Pancreas (tissue), 10 donors: ENCODE measurements around the gene COG8. TPM values are rescaled to one million over a fixed set of nuclear protein-coding genes. Genes with fewer than 3 reads are reported as not detected.

Source experiments
- ATAC-seq, 4 donors: fragments of 200-7000 bp; cut with Tn5 transposase; one replicate each; pipeline versions ENCODE4 v1.8.0 to v1.9.1; 2020; ENCODE audit warnings: mild to moderate bottlenecking in 4 of 4, moderate library complexity in 4 of 4
- DNase-seq, 6 donors: peaks; one replicate each; pipeline ENCODE4 v3.0.0-alpha.2; 2020
- FAIRE-seq: peaks from 2 replicates; lab custom pipeline; 2012; peaks lifted over from hg19 to GRCh38; lab: Jason Lieb, UNC
- H3K27ac ChIP-seq, 4 donors: fragments of 200-600 bp; sonication (generic); 1 replicate in 3 of 4; 2 replicates in 1 of 4; pipeline versions ENCODE4 v1.5.0 to v1.8.0; 2020
- H3K27me3 ChIP-seq, 4 donors: fragments of 200-600 bp; one replicate each; pipeline ENCODE4 v1.8.0; 2021
- H3K36me3 ChIP-seq, 3 donors: fragments of 200-600 bp; sonication (generic) in 1 of 3; one replicate each; pipeline versions ENCODE4 v1.5.0 to v1.8.0; 2020 to 2021
- H3K4me1 ChIP-seq, 3 donors: fragments of 200-600 bp; one replicate each; pipeline ENCODE4 v1.8.0; 2021
- H3K4me3 ChIP-seq, 4 donors: fragments of 200-600 bp; sonication (generic) in 2 of 4; one replicate each; pipeline versions ENCODE4 v1.5.0 to v1.8.0; 2020 to 2021
- H3K9me3 ChIP-seq, 4 donors: fragments of 200-600 bp; one replicate each; pipeline ENCODE4 v1.8.0; 2021
- WGBS, 2 donors: extraction: QIAGEN DNeasy Blood & Tissue Kit; methylation state at CpG; one replicate each; pipeline ENCODE4 v1.1.7; 2013; 5-methylcytosine and 5-hydroxymethylcytosine counted together
- intact Hi-C, 3 donors: fragments of 100-400 bp; cut with DNase I; formaldehyde crosslinking; loops; one replicate each; pipeline versions ENCODE4 v1.11.1 to v1.14.2; 2022
- polyA plus RNA-seq, 2 donors: library from polyadenylated mRNA; stranded (reverse); fragments of 200-250 nt; gene quantifications; one replicate each; pipeline ENCODE4 v1.2.3, GENCODE V29; 2013
- total RNA-seq, 6 donors: library from RNA; stranded (reverse); fragmentation: NEBNext Ultra II Directional in 4 of 6; extraction: Animal tissue kit (Norgen Biotek cat#: 25700) in 4 of 6; gene quantifications; one replicate each; pipeline versions ENCODE4 v1.2.1 to v1.2.4, GENCODE V29; 2021 to 2023
- TF ChIP-seq, protein P1 (sequence below), 4 donors: fragments of 200-600 bp; sonication (generic) in 3 of 4; IDR thresholded peaks; one replicate each; pipeline versions ENCODE4 v1.5.0 to v1.8.0; 2021; ENCODE audit warnings: antibody characterized with exemption in 4 of 4
- donor health status: healthy with polysubstance abuse.
- donor health status: DM: no; HTN: no; CAD: no; lungs with moderate emphysema.
- donor health status: DM: no; HTN: no; CAD: no.
- donor health status: control.
- donor health status: control.
- donor health status: Bipolar disorder and iron deficiency.
- donor health status: DM: yes; HTN: yes; CAD: no.
- donor health status: DM: no; HTN: no; CAD: no.
- donor health status: DM: no; HTN: no; CAD: no.
- donor health status: DM: yes; HTN: yes; CAD: no.

The COG8 gene
- total and polyA plus RNA-seq, 8 donors: 16.2 to 29.0 (median 20.4) TPM

GRCh38 chr16:69349536-69349935 lies 10.2 kb upstream of the COG8 start:
- Histone ChIP-seq H3K36me3 (peaks cover 0 to 10% (median 0%) of the 10 kb centered on the region in 3 donors), H3K9me3 (no peaks in the 10 kb centered on the region), H3K4me1 (peaks cover 7 to 15% (median 11%) of the 10 kb centered on the region in 3 donors), H3K4me3 (peak overlapping the region in 3 of 4 donors; percentile 35 to 50 (median 50)), H3K27ac (no peak overlapping the region), H3K27me3 (no peaks in the 10 kb centered on the region)
- FAIRE-seq (no peak), DNase-seq (peak in 1 of 6 donors; percentile 27), ATAC-seq (no peak)
- TF ChIP-seq, protein P1, sequence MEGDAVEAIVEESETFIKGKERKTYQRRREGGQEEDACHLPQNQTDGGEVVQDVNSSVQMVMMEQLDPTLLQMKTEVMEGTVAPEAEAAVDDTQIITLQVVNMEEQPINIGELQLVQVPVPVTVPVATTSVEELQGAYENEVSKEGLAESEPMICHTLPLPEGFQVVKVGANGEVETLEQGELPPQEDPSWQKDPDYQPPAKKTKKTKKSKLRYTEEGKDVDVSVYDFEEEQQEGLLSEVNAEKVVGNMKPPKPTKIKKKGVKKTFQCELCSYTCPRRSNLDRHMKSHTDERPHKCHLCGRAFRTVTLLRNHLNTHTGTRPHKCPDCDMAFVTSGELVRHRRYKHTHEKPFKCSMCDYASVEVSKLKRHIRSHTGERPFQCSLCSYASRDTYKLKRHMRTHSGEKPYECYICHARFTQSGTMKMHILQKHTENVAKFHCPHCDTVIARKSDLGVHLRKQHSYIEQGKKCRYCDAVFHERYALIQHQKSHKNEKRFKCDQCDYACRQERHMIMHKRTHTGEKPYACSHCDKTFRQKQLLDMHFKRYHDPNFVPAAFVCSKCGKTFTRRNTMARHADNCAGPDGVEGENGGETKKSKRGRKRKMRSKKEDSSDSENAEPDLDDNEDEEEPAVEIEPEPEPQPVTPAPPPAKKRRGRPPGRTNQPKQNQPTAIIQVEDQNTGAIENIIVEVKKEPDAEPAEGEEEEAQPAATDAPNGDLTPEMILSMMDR (IDR thresholded peaks at IDR 0.05): no peak
- intact Hi-C loops: no loop called here
- WGBS, 2 donors: 36 to 54% methylated on average over 10 of the region's 10 CpGs

- Histone ChIP-seq H3K27ac (no peak overlapping the region), H3K4me1 (peaks cover 7 to 15% (median 11%) of the 10 kb centered on the region in 3 donors), H3K27me3 (no peaks in the 10 kb centered on the region), H3K9me3 (no peaks in the 10 kb centered on the region), H3K36me3 (peaks cover 0 to 10% (median 0%) of the 10 kb centered on the region in 3 donors), H3K4me3 (no peak overlapping the region)
- no peak for FAIRE-seq
- WGBS, 2 donors: 91 to 98% methylated on average over 6 of the region's 6 CpGs
- no peak for DNase-seq
- TF ChIP-seq, protein P1 (IDR thresholded peaks at IDR 0.05): no peak
- ATAC-seq: no peak
- intact Hi-C loops: no loop called here
Observed at GRCh38 chr16:69348222-69348621, 8.9 kb upstream of the COG8 start.

DNA sequence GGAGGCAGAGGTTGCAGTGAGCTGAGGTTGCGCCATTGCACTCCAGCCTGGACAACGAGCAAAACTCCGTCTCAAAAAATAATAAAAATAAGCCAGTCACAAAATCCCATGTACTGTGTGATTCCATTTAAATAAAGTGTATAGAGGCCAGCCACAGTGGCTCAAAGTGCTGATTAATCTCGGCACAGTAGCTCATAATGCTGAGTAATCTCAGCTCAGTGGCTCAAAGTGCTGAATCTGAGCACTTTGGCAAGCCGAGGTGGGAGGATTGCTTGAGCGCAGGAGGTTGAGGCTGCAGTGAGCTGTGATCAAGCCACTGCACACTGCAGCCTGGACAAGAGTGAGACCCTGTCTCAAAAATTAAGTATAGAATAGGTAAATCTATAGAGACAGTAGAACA lies 7.3 kb upstream of the COG8 start:
- peaks cover 6 to 10% (median 7%) of the 10 kb centered on the region in 3 donors for H3K4me1 ChIP-seq
- no peaks in the 10 kb centered on the region for H3K9me3 ChIP-seq
- peaks cover 0 to 10% (median 0%) of the 10 kb centered on the region in 3 donors for H3K36me3 ChIP-seq
- ATAC-seq (no peak), DNase-seq (no peak), FAIRE-seq (no peak)
- H3K4me3 ChIP-seq: no peak overlapping the region
- TF ChIP-seq, protein P1 (IDR thresholded peaks at IDR 0.05): no peak
- no peak overlapping the region for H3K27ac ChIP-seq
- no peaks in the 10 kb centered on the region for H3K27me3 ChIP-seq
- intact Hi-C loops: no loop called here
- 80 to 87% methylated on average over 6 of the region's 6 CpGs for WGBS, 2 donors

GRCh38 chr16:69345923-69346322 lies 6.6 kb upstream of the COG8 start:
- TF ChIP-seq, protein P1 (IDR thresholded peaks at IDR 0.05): no peak
- no peak for DNase-seq
- FAIRE-seq: no peak
- no peaks in the 10 kb centered on the region for H3K27me3 ChIP-seq
- H3K27ac ChIP-seq: no peak overlapping the region
- peaks cover 6 to 11% (median 10%) of the 10 kb centered on the region in 3 donors for H3K4me1 ChIP-seq
- ATAC-seq: no peak
- no peaks in the 10 kb centered on the region for H3K9me3 ChIP-seq
- no peak overlapping the region for H3K4me3 ChIP-seq
- peaks cover 0 to 10% (median 0%) of the 10 kb centered on the region in 3 donors for H3K36me3 ChIP-seq
- 71 to 84% methylated on average over 4 of the region's 4 CpGs for WGBS, 2 donors
- intact Hi-C loops: no loop called here

- intact Hi-C loops: no loop called here
- no peak overlapping the region for H3K4me3 ChIP-seq
- no peak for FAIRE-seq
Observed at GRCh38 chr16:69344171-69344570, 4.8 kb upstream of the COG8 start.

More at GRCh38 chr16:69344171-69344570, 4.8 kb upstream of the COG8 start:
- TF ChIP-seq, protein P1 (IDR thresholded peaks at IDR 0.05): no peak
- H3K9me3 ChIP-seq: no peaks in the 10 kb centered on the region
- H3K27ac ChIP-seq: no peak overlapping the region
- WGBS, 2 donors: 93 to 96% methylated on average over 5 of the region's 5 CpGs
- H3K27me3 ChIP-seq: no peaks in the 10 kb centered on the region
- DNase-seq: no peak
- peaks cover 0 to 5% (median 0%) of the 10 kb centered on the region in 3 donors for H3K36me3 ChIP-seq
- no peak for ATAC-seq
- peaks cover under 1 to 12% (median 8%) of the 10 kb centered on the region in 3 donors for H3K4me1 ChIP-seq
